GM18520 (cell line): Measurements from ENCODE around the gene KIF26B.

ENCODE experiments used
- ATAC-seq: cut with Tn5 transposase; IDR thresholded peaks from one replicate; pipeline ENCODE4 v1.9.1; 2021; ENCODE audit not compliant: unreplicated experiment

The KIF26B gene

GRCh38 chr1:245270972-245271371 lies 116.2 kb downstream of the KIF26B start:
- ATAC-seq, result no peak

DNA sequence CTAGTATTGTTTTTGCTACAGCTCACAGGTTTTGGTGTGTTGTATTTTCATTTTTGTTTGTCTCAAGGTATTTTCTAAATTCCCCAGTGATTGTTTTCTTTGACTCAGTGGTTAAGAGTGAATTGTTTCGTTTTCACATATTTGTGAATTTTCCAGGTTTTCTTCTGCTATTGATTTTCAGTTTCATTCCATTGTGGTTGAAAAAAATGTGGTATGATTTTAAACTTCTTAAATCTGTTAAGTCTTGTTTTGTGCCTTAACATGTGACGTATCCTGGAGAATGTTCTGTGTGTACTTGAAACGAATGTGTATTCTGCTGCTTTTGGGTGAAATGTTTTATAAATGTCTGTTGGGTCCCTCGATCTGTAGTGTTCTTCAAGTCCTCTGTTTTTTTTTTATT lies 117.9 kb downstream of the KIF26B start:
- ATAC-seq, result no peak

- ATAC-seq, result no peak
Measured at GRCh38 chr1:245276445-245276844, 121.7 kb downstream of the KIF26B start.

- no peak for ATAC-seq
Measured at GRCh38 chr1:245277276-245277675, 122.5 kb downstream of the KIF26B start.

DNA sequence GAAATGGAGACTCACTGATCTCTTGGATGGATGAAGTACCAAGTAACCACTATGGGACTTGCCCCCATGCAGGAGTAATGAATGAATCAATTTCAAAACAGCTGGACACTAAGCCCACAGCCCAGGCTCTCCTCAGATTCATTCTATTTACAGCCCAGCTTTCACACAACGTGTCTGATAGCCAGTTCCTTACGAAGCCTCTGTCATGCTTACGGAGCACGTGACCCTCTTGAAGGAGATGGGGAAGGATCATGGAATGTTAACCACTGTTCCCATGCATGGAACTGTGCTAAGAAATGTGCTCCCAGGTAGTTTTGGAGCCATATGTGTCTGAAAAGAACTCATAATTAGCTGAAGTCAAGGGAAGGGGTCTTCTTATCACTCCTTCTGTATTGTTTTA lies 124.1 kb downstream of the KIF26B start:
- ATAC-seq, result no peak

DNA sequence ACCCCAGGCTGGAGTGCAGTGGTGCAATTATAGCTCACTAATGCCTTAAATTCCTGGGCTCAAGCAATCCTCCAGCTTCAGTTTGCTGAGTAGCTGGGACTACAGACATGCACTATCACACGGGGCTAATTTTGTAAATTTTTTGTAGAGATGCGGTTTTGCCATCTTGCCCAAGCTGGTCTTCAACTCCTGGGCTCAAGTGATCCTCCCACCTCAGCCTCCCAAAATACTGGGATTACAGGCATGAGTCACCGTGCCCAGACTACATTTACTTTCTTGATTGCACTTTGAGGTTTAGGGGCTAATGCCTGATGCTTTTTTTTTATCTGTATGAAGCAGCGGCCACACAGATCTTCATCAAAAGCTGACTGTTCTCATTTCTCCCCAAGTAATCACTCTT lies 124.6 kb downstream of the KIF26B start:
- no peak for ATAC-seq

DNA sequence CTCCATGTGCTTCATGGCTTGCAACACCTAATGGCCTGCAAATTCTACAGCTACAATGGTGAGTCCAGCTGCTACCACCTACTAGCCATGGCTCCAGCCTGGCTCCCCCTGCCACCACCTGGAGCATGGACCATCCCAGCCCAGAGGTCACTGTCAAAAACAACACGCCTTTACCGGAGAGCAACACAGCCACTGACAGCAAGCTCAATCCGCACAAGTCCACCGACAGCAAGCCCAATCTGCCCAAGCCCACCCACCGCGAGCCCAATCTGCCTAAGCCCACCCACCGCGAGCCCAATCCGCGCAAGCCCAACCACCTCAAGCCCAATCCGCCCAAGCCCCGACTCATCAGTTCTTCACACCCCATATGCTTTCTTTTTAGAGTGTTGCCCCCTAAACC lies 128.2 kb downstream of the KIF26B start:
- ATAC-seq, result no peak

GRCh38 chr1:245285168-245285567 lies 130.4 kb downstream of the KIF26B start:
- ATAC-seq, result no peak

DNA sequence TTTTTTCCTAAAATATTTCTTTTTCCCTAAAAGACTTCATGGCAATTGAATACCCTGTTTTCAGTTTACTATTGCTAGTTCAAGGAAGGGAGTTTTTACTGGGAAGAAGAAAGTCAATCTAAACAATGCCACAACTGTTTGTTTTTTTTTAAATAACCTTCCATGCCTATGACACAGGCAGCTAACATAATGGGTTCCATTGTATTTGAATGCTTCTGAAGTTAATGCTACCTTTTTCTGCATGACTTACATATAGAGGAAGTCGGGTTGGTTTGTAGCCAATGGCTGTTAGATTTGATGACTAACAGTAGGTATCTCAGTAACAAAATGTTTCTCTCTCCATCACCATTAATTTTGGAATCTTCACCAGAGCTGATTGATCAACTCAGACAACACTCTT lies 134.0 kb downstream of the KIF26B start:
- no peak for ATAC-seq

DNA sequence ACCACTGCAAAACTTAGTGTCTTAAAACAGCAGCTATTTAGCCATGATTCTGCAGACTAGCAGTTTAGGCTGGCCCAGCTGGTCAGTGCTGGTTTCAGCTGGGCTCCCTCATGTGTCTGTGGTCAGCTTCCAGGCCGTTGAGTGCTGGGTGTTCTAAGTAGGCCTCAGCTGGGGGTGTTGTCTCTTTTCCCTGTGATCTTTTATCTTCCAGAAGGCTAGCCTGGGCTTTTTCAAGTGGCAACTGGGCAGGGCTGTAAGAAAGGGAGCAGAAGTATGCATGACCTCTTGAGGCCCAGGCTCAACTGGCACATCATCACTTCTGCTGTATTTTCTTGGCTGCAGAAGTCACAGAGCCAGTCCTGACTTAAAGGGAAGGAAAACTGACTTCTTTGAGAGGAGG lies 136.1 kb downstream of the KIF26B start:
- no peak for ATAC-seq

DNA sequence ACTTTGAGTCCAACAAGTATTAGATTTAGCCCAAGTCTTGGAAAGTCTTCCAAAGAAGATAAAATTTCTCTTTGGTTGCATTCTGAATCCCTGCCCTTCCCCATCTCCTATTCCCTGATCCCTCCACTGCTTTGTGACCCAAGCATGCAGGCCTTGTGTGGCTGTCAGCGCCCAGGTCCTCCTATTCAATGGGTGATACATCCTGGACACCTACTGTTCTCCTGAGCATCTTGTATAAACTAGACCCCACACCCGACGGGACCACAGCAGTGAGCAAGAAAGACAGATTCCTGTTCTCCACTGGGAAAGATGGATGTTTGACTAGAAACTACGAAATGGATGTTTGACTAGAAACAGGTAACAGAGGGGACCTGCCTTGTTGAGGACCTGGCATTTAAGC lies 136.6 kb downstream of the KIF26B start:
- ATAC-seq, result no peak

GRCh38 chr1:245292141-245292540 lies 137.4 kb downstream of the KIF26B start:
- ATAC-seq, result no peak

DNA sequence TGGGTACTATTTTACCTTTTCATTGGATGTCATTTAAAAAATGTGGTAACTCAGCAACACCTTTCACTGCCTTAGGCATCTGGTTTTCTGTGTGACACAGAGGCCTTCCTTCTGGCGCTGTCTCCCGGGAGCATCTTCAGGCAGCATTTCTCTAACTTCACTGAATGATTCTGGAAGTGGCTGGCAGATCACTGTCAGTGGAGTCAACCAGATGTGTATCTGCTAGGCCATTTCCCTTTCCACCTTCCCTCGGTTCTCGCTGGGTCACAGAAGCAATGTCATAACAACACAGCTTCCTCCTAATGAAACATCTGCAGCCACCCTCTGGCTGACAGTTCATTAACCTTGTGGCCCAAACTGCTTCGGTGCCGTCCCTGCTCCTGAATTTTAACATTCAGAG lies 137.8 kb downstream of the KIF26B start:
- ATAC-seq, result no peak

GRCh38 chr1:245294020-245294419 lies 139.2 kb downstream of the KIF26B start:
- no peak for ATAC-seq

- no peak for ATAC-seq
Measured at GRCh38 chr1:245298781-245299180, 144.0 kb downstream of the KIF26B start.

DNA sequence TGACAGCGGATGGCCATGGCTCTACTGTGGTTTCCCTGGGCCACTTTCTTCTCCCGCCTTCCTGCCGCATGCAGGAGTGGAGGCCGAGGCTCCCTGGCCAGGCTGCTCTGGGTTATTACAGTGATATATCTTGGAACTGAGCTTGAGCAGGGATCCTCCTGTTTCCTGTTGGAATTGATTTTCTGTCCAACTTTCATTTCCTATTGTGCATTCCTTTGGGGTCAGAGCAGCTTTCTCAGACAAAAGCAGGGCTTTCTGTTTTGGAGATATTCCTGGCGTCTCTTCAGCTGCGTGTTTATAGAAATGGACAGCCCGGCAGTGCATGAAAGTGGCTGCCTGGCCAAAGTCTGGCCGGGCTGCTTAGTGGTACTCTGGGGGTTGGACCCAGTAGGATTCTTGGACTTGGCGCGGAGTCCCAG lies 146.4 kb downstream of the KIF26B start:
- ATAC-seq, result no peak

- ATAC-seq, result no peak
Measured at GRCh38 chr1:245301921-245302320, 147.1 kb downstream of the KIF26B start.

GRCh38 chr1:245304698-245305097 lies 149.9 kb downstream of the KIF26B start:
- no peak for ATAC-seq

DNA sequence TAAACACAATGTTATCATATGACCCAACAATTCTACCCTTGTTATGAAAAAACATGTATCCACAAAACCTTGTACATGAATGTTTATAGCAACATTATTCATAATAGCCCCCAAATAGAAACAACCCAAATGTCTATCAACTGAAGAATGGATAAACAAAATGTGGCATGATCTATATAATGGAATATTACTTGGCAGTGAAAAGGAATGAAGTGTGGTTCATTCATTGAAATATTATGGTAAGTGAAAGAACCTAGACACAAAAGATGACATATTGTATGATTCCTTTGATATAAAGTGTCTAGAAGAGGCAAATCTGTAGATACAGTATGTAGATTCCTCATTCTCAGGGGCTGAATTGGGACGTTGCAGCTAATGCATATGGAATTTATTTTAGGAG lies 151.2 kb downstream of the KIF26B start:
- ATAC-seq, result no peak

- no peak for ATAC-seq
Measured at GRCh38 chr1:245306628-245307410, 152.0 kb downstream of the KIF26B start.

DNA sequence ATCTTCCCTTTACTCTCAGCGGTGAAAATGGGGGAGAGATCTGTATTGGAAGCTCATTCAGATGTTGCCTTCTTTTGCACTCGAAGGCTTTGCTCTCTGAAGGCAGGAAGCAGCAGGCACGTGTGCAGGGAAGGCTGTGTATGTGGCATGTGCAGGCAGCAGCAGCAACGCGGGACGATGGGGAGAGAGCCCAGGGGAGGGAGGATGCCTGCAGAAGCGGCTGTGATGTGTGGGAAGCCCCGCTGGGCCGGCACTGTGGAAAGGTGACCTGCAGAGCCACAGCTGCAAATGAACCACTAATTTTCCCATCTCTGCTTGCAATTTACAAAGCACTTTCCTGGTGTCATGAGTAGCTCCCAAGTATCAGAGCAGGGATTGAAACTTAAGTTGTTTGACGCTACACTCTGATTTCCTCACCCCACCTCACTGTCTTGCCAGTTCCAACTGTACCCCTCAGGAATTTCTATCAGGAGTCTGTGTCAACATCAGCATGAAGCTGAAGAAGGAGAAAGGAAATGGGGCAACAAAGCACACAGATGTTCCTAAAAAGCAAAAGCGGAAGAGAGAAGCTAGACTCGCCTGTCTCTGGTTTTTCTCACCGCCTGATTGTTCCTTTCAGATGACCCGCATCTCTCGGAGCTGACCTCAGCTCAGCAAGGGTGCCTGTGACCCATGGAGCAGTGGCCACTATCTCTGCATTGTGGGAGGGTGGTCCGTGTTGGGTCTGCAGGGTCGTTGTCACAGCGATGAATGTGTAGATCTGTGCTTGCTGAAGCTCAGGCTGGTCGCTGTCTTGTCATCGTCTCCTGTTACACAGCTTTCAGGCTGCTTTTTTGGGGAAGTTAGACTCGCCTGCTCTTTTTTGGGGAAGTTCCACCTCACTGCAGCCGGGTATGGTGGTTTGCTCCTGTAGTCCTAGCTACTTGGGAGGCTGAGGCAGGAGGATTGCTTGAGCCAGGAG lies 156.1 kb downstream of the KIF26B start:
- ATAC-seq, result no peak

- ATAC-seq, result no peak
Measured at GRCh38 chr1:245311887-245312536, 157.2 kb downstream of the KIF26B start.
